Fibroblast of pulmonary artery (primary cell): ENCODE results near the gene SYK.
A peak's percentile ranks its signal among the peaks of the same experiment; 100 is the strongest.
"Not testable (repeated sequence)": the region's sequence is repeated elsewhere in the genome, so short reads cannot be mapped to it uniquely, and the experiment has no call there.

Source experiments
- DNase-seq: peaks from one replicate; pipeline ENCODE4 v3.0.0-alpha.2; 2010; ENCODE audit warnings: low read depth
- H3K4me3 ChIP-seq: replicated peaks from 2 replicates; pipeline ENCODE4 v1.5.1; 2011; ENCODE audit warnings: low read depth, mild to moderate bottlenecking, control low read depth, low read length, moderate library complexity
- TF ChIP-seq, protein P1 (sequence below): IDR thresholded peaks from 2 replicates; pipeline ENCODE4 v1.5.1; 2011; ENCODE audit warnings: mild to moderate bottlenecking, control low read depth, low read length, inconsistent platforms; ENCODE audit errors: missing control alignments

SYK gene

DNA sequence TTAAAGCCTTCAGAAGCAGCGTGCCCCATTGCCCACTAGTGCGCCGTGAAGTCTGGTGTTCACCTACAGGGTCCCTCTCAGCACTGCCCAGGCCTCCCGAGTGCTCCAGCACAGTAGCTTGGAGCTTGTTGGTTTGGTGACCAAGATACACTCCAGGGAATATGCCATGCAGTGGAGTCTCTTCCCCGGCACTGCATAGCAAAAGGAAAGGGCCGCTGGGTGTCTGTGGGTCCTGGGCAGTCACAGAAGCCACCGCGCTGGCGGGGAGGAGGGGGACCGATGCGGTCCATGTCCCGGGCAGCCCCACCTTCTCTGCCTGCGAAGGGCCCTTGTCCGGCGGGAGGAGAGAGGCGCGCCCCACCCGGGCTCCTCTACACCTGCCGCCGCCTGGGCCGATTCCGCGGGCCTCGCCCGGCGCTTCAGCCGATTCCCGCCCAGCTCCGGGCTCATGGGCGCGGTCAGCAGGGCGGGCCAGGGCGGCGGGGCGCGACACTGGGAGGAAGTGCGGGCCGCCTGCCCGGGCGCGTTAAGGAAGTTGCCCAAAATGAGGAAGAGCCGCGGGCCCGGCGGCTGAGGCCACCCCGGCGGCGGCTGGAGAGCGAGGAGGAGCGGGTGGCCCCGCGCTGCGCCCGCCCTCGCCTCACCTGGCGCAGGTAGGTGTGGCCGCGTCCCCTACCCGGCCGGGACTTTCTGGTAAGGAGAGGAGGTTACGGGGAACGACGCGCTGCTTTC lies at the start of gene SYK:
SYK (plus strand) TSS at position 579 of the 732 bp plus-strand sequence. CDS start 42,080 bp downstream, outside the sequence.
- no peak for DNase-seq
- TF ChIP-seq, protein P1, sequence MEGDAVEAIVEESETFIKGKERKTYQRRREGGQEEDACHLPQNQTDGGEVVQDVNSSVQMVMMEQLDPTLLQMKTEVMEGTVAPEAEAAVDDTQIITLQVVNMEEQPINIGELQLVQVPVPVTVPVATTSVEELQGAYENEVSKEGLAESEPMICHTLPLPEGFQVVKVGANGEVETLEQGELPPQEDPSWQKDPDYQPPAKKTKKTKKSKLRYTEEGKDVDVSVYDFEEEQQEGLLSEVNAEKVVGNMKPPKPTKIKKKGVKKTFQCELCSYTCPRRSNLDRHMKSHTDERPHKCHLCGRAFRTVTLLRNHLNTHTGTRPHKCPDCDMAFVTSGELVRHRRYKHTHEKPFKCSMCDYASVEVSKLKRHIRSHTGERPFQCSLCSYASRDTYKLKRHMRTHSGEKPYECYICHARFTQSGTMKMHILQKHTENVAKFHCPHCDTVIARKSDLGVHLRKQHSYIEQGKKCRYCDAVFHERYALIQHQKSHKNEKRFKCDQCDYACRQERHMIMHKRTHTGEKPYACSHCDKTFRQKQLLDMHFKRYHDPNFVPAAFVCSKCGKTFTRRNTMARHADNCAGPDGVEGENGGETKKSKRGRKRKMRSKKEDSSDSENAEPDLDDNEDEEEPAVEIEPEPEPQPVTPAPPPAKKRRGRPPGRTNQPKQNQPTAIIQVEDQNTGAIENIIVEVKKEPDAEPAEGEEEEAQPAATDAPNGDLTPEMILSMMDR: no peak
- H3K4me3 ChIP-seq: no peak within 1 kb of the TSS

DNA sequence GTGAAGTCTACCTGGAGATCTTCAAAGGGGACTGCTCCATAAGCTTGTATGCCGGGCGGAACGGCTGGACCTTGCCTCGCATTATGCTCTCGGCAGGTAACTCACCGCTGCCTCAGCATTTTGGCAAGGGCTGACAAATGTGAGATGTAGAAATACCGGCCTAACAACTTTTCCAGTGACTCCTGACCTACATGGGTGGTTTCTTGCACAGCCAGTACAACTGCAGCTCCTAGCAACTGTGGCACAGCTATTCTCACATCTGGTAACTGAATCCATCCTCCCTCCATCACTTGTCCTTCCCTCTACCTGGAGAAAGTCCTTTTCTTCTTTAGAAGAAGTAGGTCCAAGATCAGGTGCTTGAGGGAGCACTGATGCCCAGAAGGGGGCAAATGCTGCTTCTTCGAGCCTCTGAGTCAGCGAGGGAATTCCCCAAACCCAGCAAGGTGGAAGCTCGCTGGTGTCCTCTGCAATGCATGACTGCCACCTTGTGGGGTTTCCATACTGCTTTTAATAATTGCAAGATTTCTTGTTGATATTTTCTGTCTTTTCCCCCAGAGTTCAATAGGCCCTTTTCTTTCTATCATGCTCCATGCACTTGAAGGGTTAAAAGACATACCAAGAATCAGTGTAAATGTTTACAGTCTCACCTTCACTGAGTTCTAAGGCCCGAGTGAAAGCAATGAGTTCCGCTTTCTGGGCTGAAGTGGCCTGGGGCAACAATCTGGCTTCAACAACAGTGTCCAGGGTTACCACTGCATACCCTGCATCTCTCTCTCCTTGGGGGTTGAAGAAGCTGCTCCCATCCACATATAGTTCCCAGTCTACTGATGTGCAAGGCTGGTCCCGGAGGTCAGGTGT lies 45.9 kb upstream of the SYK start:
- peak; percentile 10 for DNase-seq
- TF ChIP-seq, protein P1: peak; percentile 7
- H3K4me3 ChIP-seq: not testable (repeated sequence)

DNA sequence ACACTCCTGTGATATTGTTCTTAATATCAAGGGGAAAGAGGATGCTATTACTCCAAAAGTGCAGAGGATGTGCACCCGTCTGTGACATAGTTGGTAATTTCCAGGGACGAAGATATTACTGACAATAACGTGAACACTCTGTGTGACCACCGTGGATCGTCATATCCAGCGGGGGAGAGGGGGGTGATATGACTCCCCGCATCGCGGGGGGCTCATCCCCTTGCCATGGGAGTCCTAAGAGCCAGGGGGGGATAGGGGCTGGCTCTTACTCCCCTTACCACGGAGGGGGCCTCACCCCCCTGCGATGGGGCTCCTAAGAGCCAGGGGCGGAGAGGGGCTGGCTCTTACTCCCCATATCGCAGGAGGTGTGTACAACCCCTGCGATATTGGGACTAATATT lies 41.0 kb upstream of the SYK start:
- H3K4me3 ChIP-seq, DNase-seq: not testable (repeated sequence)

DNA sequence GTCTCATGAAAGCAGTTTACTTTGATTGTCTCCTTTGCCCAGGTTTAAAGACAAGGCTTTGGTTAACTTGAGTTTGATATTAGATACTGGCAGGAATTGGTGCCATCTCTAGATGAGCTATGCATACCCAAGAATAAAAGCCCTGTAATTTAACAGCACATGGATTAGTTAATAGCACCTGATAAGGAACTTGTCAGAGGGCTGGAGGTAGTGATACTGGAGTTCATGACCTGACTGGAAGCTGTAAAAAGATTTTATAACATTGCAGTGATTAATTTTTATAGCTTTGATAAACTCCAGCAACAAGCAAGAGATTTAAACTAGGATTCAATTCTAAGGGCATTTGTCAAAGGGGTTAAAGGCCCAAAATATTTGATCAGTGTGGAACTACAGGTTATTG lies 34.9 kb upstream of the SYK start:
- no peak for DNase-seq
- no peak overlapping the region for H3K4me3 ChIP-seq
- TF ChIP-seq, protein P1: no peak

DNA sequence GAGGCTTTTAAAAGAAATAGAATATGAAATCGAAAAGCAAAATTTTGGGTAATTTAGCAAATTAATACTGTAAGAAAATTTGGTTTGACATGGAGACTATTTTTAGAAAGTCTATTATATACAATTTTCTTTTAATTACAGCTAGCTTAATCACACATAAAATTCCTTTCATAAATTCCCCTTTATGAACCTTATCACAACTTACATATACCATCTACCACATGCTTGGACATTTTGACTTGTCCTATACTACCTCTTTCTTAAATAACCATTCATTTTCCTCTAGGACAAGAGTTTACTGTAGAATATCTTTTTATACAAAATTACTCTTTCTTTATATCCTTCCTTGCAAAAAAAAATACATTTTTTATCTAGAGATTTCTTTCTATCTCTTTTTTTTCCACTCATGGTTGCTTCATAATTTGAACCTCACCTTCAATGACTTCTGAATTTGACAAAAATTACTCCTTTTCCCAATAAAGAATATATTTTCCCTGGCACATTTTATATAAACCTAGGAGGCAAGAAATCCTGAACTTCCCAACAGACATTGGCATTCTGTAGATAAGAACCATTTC lies 34.0 kb upstream of the SYK start:
- DNase-seq: no peak
- TF ChIP-seq, protein P1: no peak

DNA sequence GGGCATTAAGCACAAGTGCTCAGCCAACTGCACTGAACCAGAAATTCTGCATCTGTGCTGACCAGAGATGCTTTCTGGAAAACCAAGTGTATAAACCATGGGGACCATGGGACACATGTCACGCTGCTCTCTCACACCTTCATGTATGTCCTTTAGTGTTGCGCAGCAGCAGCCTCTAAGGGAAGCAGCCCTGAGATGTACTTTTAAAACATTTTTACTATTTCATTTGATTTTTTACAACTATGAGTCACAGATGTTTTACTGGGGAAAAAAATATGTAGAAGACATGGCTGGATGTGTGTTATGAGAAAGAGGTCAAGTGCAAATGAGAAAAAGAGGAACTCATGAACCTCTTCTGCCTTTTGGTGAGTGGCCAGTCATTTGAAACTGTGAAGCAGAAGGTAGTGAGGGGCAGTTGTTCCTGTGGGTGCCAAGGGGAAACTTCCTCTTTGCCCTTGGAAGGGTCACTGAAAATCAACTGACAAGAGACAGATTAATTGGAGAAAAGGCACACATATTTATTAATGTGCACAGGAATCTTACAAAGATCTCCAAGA lies 31.4 kb upstream of the SYK start:
- TF ChIP-seq, protein P1: no peak
- H3K4me3 ChIP-seq: no peak overlapping the region

More for the DNA sequence above, 34.0 kb upstream of the SYK start:
- no peak overlapping the region for H3K4me3 ChIP-seq

DNA sequence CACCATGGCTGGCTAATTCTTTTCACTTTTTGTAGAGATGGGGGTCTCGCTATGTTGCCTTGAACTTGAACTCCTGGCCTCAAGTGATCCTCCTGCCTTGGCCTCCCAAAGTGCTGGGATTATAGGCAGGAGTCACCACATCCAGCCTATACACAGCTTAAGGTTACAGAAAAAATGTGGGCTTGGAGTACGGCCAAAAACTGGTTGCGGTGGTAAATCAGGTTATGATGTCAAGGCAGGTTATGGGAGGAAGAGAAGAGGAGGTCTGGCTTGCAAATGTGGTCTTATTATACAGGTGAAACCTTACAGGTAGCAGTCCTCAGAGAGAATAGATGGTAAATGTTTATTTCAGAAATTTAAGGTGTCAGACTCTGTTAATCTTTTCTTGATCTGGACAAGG lies 30.7 kb upstream of the SYK start:
- H3K4me3 ChIP-seq: no peak overlapping the region
- no peak for DNase-seq
- TF ChIP-seq, protein P1: no peak

More for the DNA sequence above, 31.4 kb upstream of the SYK start:
- DNase-seq: no peak
